ENCODE results near the gene BCL2L13.
"Not testable (repeated sequence)": the region's sequence is repeated elsewhere in the genome, so short reads cannot be mapped to it uniquely, and the experiment has no call there.

The BCL2L13 gene

GRCh38 chr22:17637490-17638181 lies 921 bp upstream of the BCL2L13 start:
- no peak for DNase-seq

GRCh38 chr22:17638182-17638431 lies 450 bp upstream of the BCL2L13 start:
- no peak for DNase-seq

GRCh38 chr22:17639247-17639741 lies 737 bp downstream of the BCL2L13 start:
- DNase-seq: no peak

GRCh38 chr22:17641269-17641668 lies 2.7 kb downstream of the BCL2L13 start:
- DNase-seq: no peak

- not testable (repeated sequence) for DNase-seq
These were observed 3.8 kb downstream of the BCL2L13 start for GRCh38 chr22:17642357-17642756.

GRCh38 chr22:17647452-17647851 lies 8.9 kb downstream of the BCL2L13 start:
- DNase-seq: no peak

GRCh38 chr22:17647991-17648390 lies 9.4 kb downstream of the BCL2L13 start:
- no peak for DNase-seq

GRCh38 chr22:17648569-17648968 lies 10.0 kb downstream of the BCL2L13 start:
- no peak for DNase-seq

GRCh38 chr22:17655289-17655688 lies 16.7 kb downstream of the BCL2L13 start:
- DNase-seq: no peak

GRCh38 chr22:17656870-17657395 lies 18.4 kb downstream of the BCL2L13 start:
- no peak for DNase-seq

- DNase-seq: no peak
These were observed 26.0 kb downstream of the BCL2L13 start for GRCh38 chr22:17664414-17665055.

- no peak for DNase-seq
These were observed 26.7 kb downstream of the BCL2L13 start for GRCh38 chr22:17665248-17665647.

GRCh38 chr22:17665854-17666253 lies 27.3 kb downstream of the BCL2L13 start:
- no peak for DNase-seq

- DNase-seq: not testable (repeated sequence)
These were observed 33.0 kb downstream of the BCL2L13 start for GRCh38 chr22:17671521-17672092.

GRCh38 chr22:17672417-17672991 lies 33.9 kb downstream of the BCL2L13 start:
- no peak for DNase-seq

- no peak for DNase-seq
These were observed 35.6 kb downstream of the BCL2L13 start for GRCh38 chr22:17674152-17674551.

GRCh38 chr22:17675584-17675983 lies 37.0 kb downstream of the BCL2L13 start:
- DNase-seq: no peak

- DNase-seq: no peak
These were observed 40.3 kb downstream of the BCL2L13 start for GRCh38 chr22:17678817-17679385.

GRCh38 chr22:17684245-17684644 lies 45.7 kb downstream of the BCL2L13 start:
- no peak for DNase-seq

GRCh38 chr22:17692841-17693240 lies 54.3 kb downstream of the BCL2L13 start:
- DNase-seq: no peak

GRCh38 chr22:17694193-17694592 lies 55.6 kb downstream of the BCL2L13 start:
- no peak for DNase-seq

GRCh38 chr22:17694752-17695151 lies 56.2 kb downstream of the BCL2L13 start:
- no peak for DNase-seq

- no peak for DNase-seq
These were observed 57.4 kb downstream of the BCL2L13 start for GRCh38 chr22:17695986-17696385.
